Psoas muscle (tissue), 8 donors: ENCODE results near the gene ARNT2. TPM values are rescaled to one million over a fixed set of nuclear protein-coding genes. Genes with fewer than 3 reads are reported as not detected.

Experiments used
- ATAC-seq, 4 donors: fragments of 200-7000 bp; cut with Tn5 transposase; one replicate each; pipeline ENCODE4 v1.9.1; 2020; ENCODE audit warnings: moderate library complexity in 3 of 4, mild to moderate bottlenecking in 2 of 4
- DNase-seq, 2 donors: peaks; one replicate each; pipeline ENCODE4 v3.0.0-alpha.2; 2020
- H3K27ac ChIP-seq: fragments of 200-600 bp; one replicate; pipeline ENCODE4 v1.8.0; 2022
- H3K27me3 ChIP-seq, 3 donors: fragments of 200-600 bp in 1 of 3; one replicate each; pipeline versions ENCODE4 v1.6.1 to v1.8.0; 2013 to 2022; ENCODE audit warnings: low read length in 2 of 3, mild to moderate bottlenecking in 2 of 3, moderate library complexity in 1 of 3; ENCODE audit not compliant: insufficient read depth in 3 of 3
- H3K36me3 ChIP-seq, 2 donors: fragments of 200-600 bp in 1 of 2; one replicate each; pipeline versions ENCODE4 v1.6.1 to v1.8.0; 2013 to 2022; ENCODE audit warnings: low read depth in 1 of 2, mild to moderate bottlenecking in 1 of 2, moderate library complexity in 1 of 2; ENCODE audit not compliant: insufficient read depth in 1 of 2
- H3K4me1 ChIP-seq: fragments of 200-600 bp; one replicate; pipeline ENCODE4 v1.8.0; 2022
- H3K4me3 ChIP-seq: fragments of 200-600 bp; one replicate; pipeline ENCODE4 v1.8.0; 2022; ENCODE audit warnings: mild to moderate bottlenecking
- H3K9me3 ChIP-seq: fragments of 200-600 bp; one replicate; pipeline ENCODE4 v1.8.0; 2022
- WGBS, 3 donors: extraction: QIAGEN DNeasy Blood & Tissue Kit; methylation state at CpG; one replicate each; pipeline versions ENCODE4 v1.1.6 to v1.1.7; 2013; 5-methylcytosine and 5-hydroxymethylcytosine counted together
- intact Hi-C, 2 donors: fragments of 100-400 bp; cut with DNase I; formaldehyde crosslinking; loops; one replicate each; pipeline versions ENCODE4 v1.11.0 to v1.14.2; 2022
- polyA plus RNA-seq, 3 donors: library from polyadenylated mRNA; stranded (reverse); fragments of 200-250 nt; gene quantifications; one replicate each; pipeline ENCODE4 v1.2.3, GENCODE V29; 2013
- total RNA-seq, 4 donors: library from RNA; stranded (reverse); fragmentation: NEBNext Ultra II Directional in 2 of 4; extraction: Animal tissue kit (Norgen Biotek cat#: 25700) in 2 of 4; gene quantifications; one replicate each; pipeline versions ENCODE4 v1.2.1 to v1.2.4, GENCODE V29; 2021 to 2023
- TF ChIP-seq, protein P1 (sequence below): fragments of 200-600 bp; IDR thresholded peaks from one replicate; pipeline ENCODE4 v1.8.0; 2022; ENCODE audit warnings: antibody characterized with exemption
- donor health status: healthy with polysubstance abuse.
- donor health status: DM: no; HTN: no; CAD: no; lungs with moderate emphysema.
- donor health status: Bipolar disorder and iron deficiency.
- donor health status: healthy.
- donor health status: DM: yes; HTN: yes; CAD: no.
- donor health status: DM: no; HTN: no; CAD: no.
- donor health status: DM: no; HTN: no; CAD: no.
- donor health status: DM: yes; HTN: yes; CAD: no.

The ARNT2 gene
- total and polyA plus RNA-seq, 7 donors = 0.09 to 12.2 (median 4.4) TPM

DNA sequence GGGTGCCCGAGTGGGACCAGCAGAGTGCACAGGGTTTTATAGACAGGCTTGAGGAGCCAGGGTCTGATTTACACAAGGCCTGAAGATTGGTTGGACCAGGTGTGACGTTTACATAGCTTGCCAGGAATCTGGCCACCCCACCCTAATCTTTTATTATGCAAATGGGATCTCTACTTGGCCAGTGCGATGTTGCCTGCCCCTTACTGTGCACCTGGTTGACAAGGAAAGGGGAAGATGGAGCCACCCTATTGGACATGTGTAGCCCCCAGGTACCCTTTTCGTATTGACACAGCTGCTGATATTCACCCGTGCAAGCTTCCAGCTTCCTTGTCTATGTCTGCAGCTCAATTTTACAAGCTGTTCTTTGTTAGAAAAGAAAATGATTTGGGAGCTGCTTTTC lies 132.0 kb downstream of the ARNT2 start:
- Histone ChIP-seq H3K9me3 (no peaks in the 10 kb centered on the region), H3K36me3 (no peaks in the 10 kb centered on the region), H3K4me3 (no peak overlapping the region), H3K27me3 (no peaks in the 10 kb centered on the region), H3K4me1 (no peaks in the 10 kb centered on the region), H3K27ac (no peak overlapping the region)
- DNase-seq (no peak), ATAC-seq (no peak)
- intact Hi-C loops = no loop called here
- WGBS, 3 donors = 72 to 84% (median 84%) methylated on average over 5 of the region's 5 CpGs
- TF ChIP-seq, protein P1, sequence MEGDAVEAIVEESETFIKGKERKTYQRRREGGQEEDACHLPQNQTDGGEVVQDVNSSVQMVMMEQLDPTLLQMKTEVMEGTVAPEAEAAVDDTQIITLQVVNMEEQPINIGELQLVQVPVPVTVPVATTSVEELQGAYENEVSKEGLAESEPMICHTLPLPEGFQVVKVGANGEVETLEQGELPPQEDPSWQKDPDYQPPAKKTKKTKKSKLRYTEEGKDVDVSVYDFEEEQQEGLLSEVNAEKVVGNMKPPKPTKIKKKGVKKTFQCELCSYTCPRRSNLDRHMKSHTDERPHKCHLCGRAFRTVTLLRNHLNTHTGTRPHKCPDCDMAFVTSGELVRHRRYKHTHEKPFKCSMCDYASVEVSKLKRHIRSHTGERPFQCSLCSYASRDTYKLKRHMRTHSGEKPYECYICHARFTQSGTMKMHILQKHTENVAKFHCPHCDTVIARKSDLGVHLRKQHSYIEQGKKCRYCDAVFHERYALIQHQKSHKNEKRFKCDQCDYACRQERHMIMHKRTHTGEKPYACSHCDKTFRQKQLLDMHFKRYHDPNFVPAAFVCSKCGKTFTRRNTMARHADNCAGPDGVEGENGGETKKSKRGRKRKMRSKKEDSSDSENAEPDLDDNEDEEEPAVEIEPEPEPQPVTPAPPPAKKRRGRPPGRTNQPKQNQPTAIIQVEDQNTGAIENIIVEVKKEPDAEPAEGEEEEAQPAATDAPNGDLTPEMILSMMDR = no peak

DNA sequence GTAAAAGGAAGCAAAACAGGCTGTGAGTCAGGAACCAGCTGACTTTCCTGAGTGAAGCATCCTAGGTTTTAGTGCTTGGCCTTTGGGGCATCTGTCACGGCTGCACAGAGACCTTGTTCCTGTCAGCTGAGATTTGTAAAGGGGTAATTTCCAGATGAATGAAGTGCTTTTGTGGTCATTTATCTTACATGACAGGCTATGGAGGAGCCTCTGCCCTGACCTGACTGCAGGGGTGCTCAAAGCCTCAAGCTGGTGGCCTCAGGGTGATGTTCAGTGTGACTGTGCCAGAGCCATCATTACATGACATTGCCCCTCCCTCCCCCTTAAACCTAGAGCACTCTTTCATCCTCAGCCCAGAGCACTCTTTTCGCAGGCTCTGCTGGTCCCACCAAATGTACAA lies 132.5 kb downstream of the ARNT2 start:
- Histone ChIP-seq H3K27me3 (no peaks in the 10 kb centered on the region), H3K9me3 (no peaks in the 10 kb centered on the region), H3K4me3 (no peak overlapping the region), H3K36me3 (no peaks in the 10 kb centered on the region), H3K4me1 (no peaks in the 10 kb centered on the region), H3K27ac (no peak overlapping the region)
- DNase-seq = no peak
- intact Hi-C loops = no loop called here
- 80 to 87% (median 87%) methylated on average over 2 of the region's 2 CpGs for WGBS, 3 donors
- TF ChIP-seq, protein P1 = no peak
- ATAC-seq = no peak

DNA sequence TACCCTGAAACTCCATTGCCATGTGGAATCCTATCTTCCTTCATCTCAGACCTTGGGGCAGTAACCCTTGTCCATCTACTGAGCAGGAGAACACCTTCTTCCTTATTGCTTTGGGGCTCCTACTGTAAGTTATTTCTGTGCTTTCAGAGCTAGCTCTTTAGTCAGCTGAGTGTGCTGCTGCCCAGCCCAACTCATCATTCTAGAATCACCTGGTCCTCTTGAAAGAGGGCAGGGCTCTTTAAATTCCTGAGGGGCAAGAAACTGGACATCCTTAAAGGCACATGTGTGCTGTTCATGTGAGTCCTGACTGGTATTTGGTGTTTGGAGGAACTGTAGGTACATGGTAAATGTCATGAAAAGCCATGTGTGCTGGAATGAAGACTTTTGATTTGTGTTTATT lies 140.9 kb downstream of the ARNT2 start:
- intact Hi-C loops = no loop called here
- Histone ChIP-seq H3K9me3 (no peaks in the 10 kb centered on the region), H3K36me3 (no peaks in the 10 kb centered on the region), H3K27ac (no peak overlapping the region), H3K4me3 (no peak overlapping the region), H3K27me3 (no peaks in the 10 kb centered on the region), H3K4me1 (no peaks in the 10 kb centered on the region)
- DNase-seq = no peak
- ATAC-seq = no peak
- TF ChIP-seq, protein P1 = no peak

DNA sequence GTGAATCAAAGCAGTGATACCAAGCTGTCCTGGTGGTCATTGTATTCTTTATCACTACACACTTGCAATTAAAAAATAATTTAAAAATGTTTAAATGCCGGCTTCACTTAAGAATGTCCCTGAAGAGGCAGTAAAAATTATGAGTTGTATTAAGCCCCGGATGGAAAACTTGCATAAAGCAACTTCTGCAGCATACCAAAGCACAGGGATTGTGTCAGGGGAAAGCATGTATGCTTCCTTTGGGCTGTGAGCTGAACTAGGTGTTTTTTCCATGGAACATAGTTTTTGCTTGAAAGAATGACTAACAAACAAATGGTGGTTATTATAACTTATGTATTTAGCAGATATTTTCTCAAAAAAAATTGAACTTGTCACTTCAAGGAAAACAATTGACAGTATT lies 143.1 kb downstream of the ARNT2 start:
- DNase-seq (no peak), ATAC-seq (no peak)
- TF ChIP-seq, protein P1 = no peak
- 75 to 84% (median 81%) methylated on average over 2 of the region's 2 CpGs for WGBS, 3 donors
- no peak overlapping the region for H3K27ac ChIP-seq
- no peak overlapping the region for H3K4me3 ChIP-seq
- H3K27me3 ChIP-seq = no peaks in the 10 kb centered on the region
- H3K36me3 ChIP-seq = no peaks in the 10 kb centered on the region
- H3K9me3 ChIP-seq = no peaks in the 10 kb centered on the region
- intact Hi-C loops = no loop called here
- H3K4me1 ChIP-seq = no peaks in the 10 kb centered on the region

DNA sequence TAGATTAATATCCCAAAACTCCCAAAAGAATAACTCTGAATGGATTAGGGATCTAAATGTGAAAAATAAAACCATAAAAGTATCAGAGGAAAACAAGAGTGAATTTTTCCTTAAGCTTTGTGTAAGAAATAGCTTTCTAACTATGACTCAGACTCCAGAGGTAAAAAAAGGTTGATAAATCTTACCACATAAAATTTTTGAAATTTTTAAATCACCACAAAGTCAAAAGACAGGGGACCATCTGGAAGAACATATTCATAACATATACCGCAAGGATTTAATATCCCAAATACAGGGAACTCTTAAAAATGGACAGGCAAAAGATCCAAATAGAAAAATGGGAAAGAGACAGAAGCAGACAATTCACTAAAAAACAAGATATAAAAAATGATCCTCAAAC lies 145.0 kb downstream of the ARNT2 start:
- TF ChIP-seq, protein P1 = no peak
- peaks cover 0 to 3% of the 10 kb centered on the region in 2 donors for H3K36me3 ChIP-seq
- H3K27ac ChIP-seq = no peak overlapping the region
- intact Hi-C loops = no loop called here
- ATAC-seq (no peak), DNase-seq (no peak)
- H3K27me3 ChIP-seq = no peaks in the 10 kb centered on the region
- 98 to 100% (median 100%) methylated on average over 1 of the region's 1 CpG for WGBS, 3 donors
- H3K9me3 ChIP-seq = no peaks in the 10 kb centered on the region
- H3K4me1 ChIP-seq = no peaks in the 10 kb centered on the region
- H3K4me3 ChIP-seq = no peak overlapping the region
